Neural crest cell (in vitro differentiated cells): ENCODE data around the gene RSPH6A. TPM values are rescaled to one million over a fixed set of nuclear protein-coding genes. Genes with fewer than 3 reads are reported as not detected.
"Not testable (repeated sequence)": the region's sequence is repeated elsewhere in the genome, so short reads cannot be mapped to it uniquely, and the experiment has no call there.

Experiments used
- DNase-seq: peaks from one replicate; pipeline ENCODE4 v3.0.0; 2021; ENCODE audit warnings: low read depth, mixed read lengths, low spot score
- H3K27ac Mint-ChIP-seq: one replicate; pipeline ENCODE4 v1.8.0; 2021; ENCODE audit warnings: mild to moderate bottlenecking, mixed read lengths; ENCODE audit not compliant: unreplicated experiment
- H3K27me3 Mint-ChIP-seq: 2 replicates; pipeline ENCODE4 v1.8.0; 2021; ENCODE audit warnings: low read depth, mild to moderate bottlenecking, mixed read lengths
- H3K36me3 Mint-ChIP-seq: 2 replicates; pipeline ENCODE4 v1.8.0; 2021; ENCODE audit warnings: low read depth, mild to moderate bottlenecking, mixed read lengths
- H3K4me1 Mint-ChIP-seq: 2 replicates; pipeline ENCODE4 v1.8.0; 2021; ENCODE audit warnings: mixed read lengths
- H3K4me3 Mint-ChIP-seq: one replicate; pipeline ENCODE4 v1.8.0; 2021; ENCODE audit warnings: mild to moderate bottlenecking, mixed read lengths
- H3K9me3 Mint-ChIP-seq: 2 replicates; pipeline ENCODE4 v1.8.0; 2021; ENCODE audit warnings: mixed read lengths
- CTCF ChIP-seq: fragments of 200-600 bp; sonication (generic); conservative IDR thresholded peaks from 2 replicates; pipeline ENCODE4 v1.5.0; 2021; ENCODE audit warnings: antibody characterized with exemption, mild to moderate bottlenecking
- total RNA-seq: library from RNA; stranded (reverse); gene quantifications from 2 replicates; pipeline ENCODE4 v1.2.1, GENCODE V29; 2021

RSPH6A gene
- total RNA-seq, 1 donor from 2014 or later: 0.44 TPM

GRCh38 chr19:45800070-45800553, 15.0 kb downstream of the RSPH6A start:
- no peak overlapping the region for H3K4me3 Mint-ChIP-seq
- no peak for DNase-seq
- no peaks in the 10 kb centered on the region for H3K9me3 Mint-ChIP-seq
- no peak overlapping the region for H3K27ac Mint-ChIP-seq
- peaks cover 6% of the 10 kb centered on the region for H3K4me1 Mint-ChIP-seq
- no peak for TF ChIP-seq CTCF
- no peaks in the 10 kb centered on the region for H3K27me3 Mint-ChIP-seq
- H3K36me3 Mint-ChIP-seq: no peaks in the 10 kb centered on the region

GRCh38 chr19:45799541-45799940, 15.6 kb downstream of the RSPH6A start:
- DNase-seq, H3K9me3 Mint-ChIP-seq, H3K27ac Mint-ChIP-seq, H3K36me3 Mint-ChIP-seq, H3K4me3 Mint-ChIP-seq, H3K27me3 Mint-ChIP-seq: not testable (repeated sequence)
- peaks cover 10% of the 10 kb centered on the region for H3K4me1 Mint-ChIP-seq

GRCh38 chr19:45798995-45799517, 16.1 kb downstream of the RSPH6A start:
- H3K27me3 Mint-ChIP-seq: no peaks in the 10 kb centered on the region
- no peaks in the 10 kb centered on the region for H3K9me3 Mint-ChIP-seq
- H3K4me1 Mint-ChIP-seq: peaks cover 11% of the 10 kb centered on the region
- TF ChIP-seq CTCF: peak; percentile 84
- peak; percentile 71 for DNase-seq
- H3K36me3 Mint-ChIP-seq: no peaks in the 10 kb centered on the region
- H3K27ac Mint-ChIP-seq: no peak overlapping the region
- peak overlapping the region; percentile 63 for H3K4me3 Mint-ChIP-seq

- peaks cover 3% of the 10 kb centered on the region for H3K36me3 Mint-ChIP-seq
- peaks cover 39% of the 10 kb centered on the region for H3K4me1 Mint-ChIP-seq
- peak overlapping the region; percentile 9 for H3K4me3 Mint-ChIP-seq
- H3K27me3 Mint-ChIP-seq: no peaks in the 10 kb centered on the region
- no peaks in the 10 kb centered on the region for H3K9me3 Mint-ChIP-seq
- H3K27ac Mint-ChIP-seq: peak overlapping the region; percentile 3
- no peak for DNase-seq
- no peak for TF ChIP-seq CTCF
Measured at GRCh38 chr19:45794627-45795026, 20.5 kb downstream of the RSPH6A start.

- H3K27ac Mint-ChIP-seq: no peak overlapping the region
- H3K4me3 Mint-ChIP-seq: peak overlapping the region; percentile 95
- peaks cover 35% of the 10 kb centered on the region for H3K4me1 Mint-ChIP-seq
- H3K36me3 Mint-ChIP-seq: peaks cover 8% of the 10 kb centered on the region
- no peaks in the 10 kb centered on the region for H3K27me3 Mint-ChIP-seq
- no peak for DNase-seq
- no peaks in the 10 kb centered on the region for H3K9me3 Mint-ChIP-seq
- no peak for TF ChIP-seq CTCF
Measured at GRCh38 chr19:45793876-45794275, 21.2 kb downstream of the RSPH6A start.

GRCh38 chr19:45793178-45793564, 21.9 kb downstream of the RSPH6A start:
- Mint-ChIP-seq H3K27me3 (no peaks in the 10 kb centered on the region), H3K4me1 (peaks cover 34% of the 10 kb centered on the region), H3K4me3 (peak overlapping the region; percentile 95), H3K9me3 (no peaks in the 10 kb centered on the region), H3K36me3 (peaks cover 12% of the 10 kb centered on the region), H3K27ac (peak overlapping the region; percentile 97)
- TF ChIP-seq CTCF: no peak
- no peak for DNase-seq
